Psoas muscle (tissue), 8 donors: ENCODE data around the gene LPCAT1. TPM values are rescaled to one million over a fixed set of nuclear protein-coding genes. Genes with fewer than 3 reads are reported as not detected.
"Not testable (repeated sequence)": the region's sequence is repeated elsewhere in the genome, so short reads cannot be mapped to it uniquely, and the experiment has no call there.

Source experiments
- ATAC-seq, 4 donors: fragments of 200-7000 bp; cut with Tn5 transposase; one replicate each; pipeline ENCODE4 v1.9.1; 2020; ENCODE audit warnings: moderate library complexity in 3 of 4, mild to moderate bottlenecking in 2 of 4
- DNase-seq, 2 donors: peaks; one replicate each; pipeline ENCODE4 v3.0.0-alpha.2; 2020
- H3K27ac ChIP-seq: fragments of 200-600 bp; one replicate; pipeline ENCODE4 v1.8.0; 2022
- H3K27me3 ChIP-seq, 3 donors: fragments of 200-600 bp in 1 of 3; one replicate each; pipeline versions ENCODE4 v1.6.1 to v1.8.0; 2013 to 2022; ENCODE audit warnings: low read length in 2 of 3, mild to moderate bottlenecking in 2 of 3, moderate library complexity in 1 of 3; ENCODE audit not compliant: insufficient read depth in 3 of 3
- H3K36me3 ChIP-seq, 2 donors: fragments of 200-600 bp in 1 of 2; one replicate each; pipeline versions ENCODE4 v1.6.1 to v1.8.0; 2013 to 2022; ENCODE audit warnings: low read depth in 1 of 2, mild to moderate bottlenecking in 1 of 2, moderate library complexity in 1 of 2; ENCODE audit not compliant: insufficient read depth in 1 of 2
- H3K4me1 ChIP-seq: fragments of 200-600 bp; one replicate; pipeline ENCODE4 v1.8.0; 2022
- H3K4me3 ChIP-seq: fragments of 200-600 bp; one replicate; pipeline ENCODE4 v1.8.0; 2022; ENCODE audit warnings: mild to moderate bottlenecking
- H3K9me3 ChIP-seq: fragments of 200-600 bp; one replicate; pipeline ENCODE4 v1.8.0; 2022
- CTCF ChIP-seq: fragments of 200-600 bp; IDR thresholded peaks from one replicate; pipeline ENCODE4 v1.8.0; 2022; ENCODE audit warnings: antibody characterized with exemption
- WGBS, 3 donors: extraction: QIAGEN DNeasy Blood & Tissue Kit; methylation state at CpG; one replicate each; pipeline versions ENCODE4 v1.1.6 to v1.1.7; 2013; 5-methylcytosine and 5-hydroxymethylcytosine counted together
- intact Hi-C, 2 donors: fragments of 100-400 bp; cut with DNase I; formaldehyde crosslinking; loops; one replicate each; pipeline versions ENCODE4 v1.11.0 to v1.14.2; 2022
- polyA plus RNA-seq, 3 donors: library from polyadenylated mRNA; stranded (reverse); fragments of 200-250 nt; gene quantifications; one replicate each; pipeline ENCODE4 v1.2.3, GENCODE V29; 2013
- total RNA-seq, 4 donors: library from RNA; stranded (reverse); fragmentation: NEBNext Ultra II Directional in 2 of 4; extraction: Animal tissue kit (Norgen Biotek cat#: 25700) in 2 of 4; gene quantifications; one replicate each; pipeline versions ENCODE4 v1.2.1 to v1.2.4, GENCODE V29; 2021 to 2023
- donor health status: healthy with polysubstance abuse.
- donor health status: DM: no; HTN: no; CAD: no; lungs with moderate emphysema.
- donor health status: Bipolar disorder and iron deficiency.
- donor health status: healthy.
- donor health status: DM: yes; HTN: yes; CAD: no.
- donor health status: DM: no; HTN: no; CAD: no.
- donor health status: DM: no; HTN: no; CAD: no.
- donor health status: DM: yes; HTN: yes; CAD: no.

The LPCAT1 gene
- total and polyA plus RNA-seq, 7 donors = 2.4 to 6.2 (median 4.7) TPM

GRCh38 chr5:1563051-1563461 lies 39.3 kb upstream of the LPCAT1 start:
- no peak for TF ChIP-seq CTCF

GRCh38 chr5:1562599-1562998 lies 38.8 kb upstream of the LPCAT1 start:
- intact Hi-C loops = no loop called here
- no peak for ATAC-seq
- H3K4me1 ChIP-seq = peaks cover 21% of the 10 kb centered on the region

More at GRCh38 chr5:1563051-1563461, 39.3 kb upstream of the LPCAT1 start:
- DNase-seq (no peak), ATAC-seq (no peak)
- H3K4me1 ChIP-seq = peaks cover 25% of the 10 kb centered on the region
- H3K27ac ChIP-seq = no peak overlapping the region
- peaks cover 0 to 5% (median 0%) of the 10 kb centered on the region in 3 donors for H3K27me3 ChIP-seq
- WGBS, 3 donors = 68 to 74% (median 72%) methylated on average over 21 of the region's 21 CpGs
- no peaks in the 10 kb centered on the region for H3K9me3 ChIP-seq
- H3K4me3 ChIP-seq = no peak overlapping the region
- no peaks in the 10 kb centered on the region for H3K36me3 ChIP-seq
- intact Hi-C loops = no loop called here

GRCh38 chr5:1561402-1561929 lies 37.7 kb upstream of the LPCAT1 start:
- Histone ChIP-seq H3K4me3 (no peak overlapping the region), H3K4me1 (peaks cover 12% of the 10 kb centered on the region), H3K9me3 (no peaks in the 10 kb centered on the region), H3K36me3 (no peaks in the 10 kb centered on the region), H3K27me3 (peaks cover 0 to 6% (median 0%) of the 10 kb centered on the region in 3 donors), H3K27ac (no peak overlapping the region)
- TF ChIP-seq CTCF = no peak
- WGBS, 3 donors = 65 to 72% (median 67%) methylated on average over 10 of the region's 10 CpGs
- ATAC-seq = no peak
- intact Hi-C loops = no loop called here
- DNase-seq = no peak

More at GRCh38 chr5:1562599-1562998, 38.8 kb upstream of the LPCAT1 start:
- no peak overlapping the region for H3K4me3 ChIP-seq
- H3K36me3 ChIP-seq = no peaks in the 10 kb centered on the region
- DNase-seq = no peak
- H3K27ac ChIP-seq = no peak overlapping the region
- peaks cover 0 to 5% (median 0%) of the 10 kb centered on the region in 3 donors for H3K27me3 ChIP-seq
- TF ChIP-seq CTCF = no peak
- 84 to 91% (median 88%) methylated on average over 5 of the region's 5 CpGs for WGBS, 3 donors
- no peaks in the 10 kb centered on the region for H3K9me3 ChIP-seq

- H3K27me3 ChIP-seq, H3K36me3 ChIP-seq, H3K9me3 ChIP-seq, H3K4me1 ChIP-seq, ATAC-seq, H3K27ac ChIP-seq, DNase-seq, H3K4me3 ChIP-seq, intact Hi-C loops: not testable (repeated sequence)
- WGBS, 3 donors = 88 to 92% (median 92%) methylated on average over 13 of the region's 13 CpGs
Measured at GRCh38 chr5:1560499-1560898, 36.7 kb upstream of the LPCAT1 start.

- H3K27me3 ChIP-seq = peaks cover 0 to 9% (median 6%) of the 10 kb centered on the region in 3 donors
- no peaks in the 10 kb centered on the region for H3K36me3 ChIP-seq
- no peak overlapping the region for H3K4me3 ChIP-seq
- intact Hi-C loops = no loop called here
- H3K27ac ChIP-seq = no peak overlapping the region
- no peak for TF ChIP-seq CTCF
- DNase-seq = no peak
- no peak for ATAC-seq
- 63 to 85% (median 71%) methylated on average over 6 of the region's 6 CpGs for WGBS, 3 donors
- H3K9me3 ChIP-seq = no peaks in the 10 kb centered on the region
- no peaks in the 10 kb centered on the region for H3K4me1 ChIP-seq
Measured at GRCh38 chr5:1558944-1559343, 35.2 kb upstream of the LPCAT1 start.
